IPS-18a (cell line): ENCODE measurements around the gene MAP6D1.

Experiments
- H3K27ac ChIP-seq: one replicate; pipeline ENCODE4 v1.5.1; 2013; ENCODE audit warnings: low read length
- H3K27me3 ChIP-seq: one replicate; pipeline ENCODE4 v1.6.1; 2013; ENCODE audit warnings: mild to moderate bottlenecking, low read length; ENCODE audit not compliant: control insufficient read depth, insufficient read depth
- H3K36me3 ChIP-seq: one replicate; pipeline ENCODE4 v1.6.1; 2013; ENCODE audit warnings: low read depth, low read length; ENCODE audit not compliant: control insufficient read depth
- H3K4me1 ChIP-seq: one replicate; pipeline ENCODE4 v1.6.1; 2013; ENCODE audit warnings: low read depth, low read length; ENCODE audit not compliant: control insufficient read depth
- H3K4me3 ChIP-seq: one replicate; pipeline ENCODE4 v1.5.1; 2013; ENCODE audit warnings: low read length
- H3K9ac ChIP-seq: one replicate; pipeline ENCODE4 v1.6.1; 2013; ENCODE audit warnings: mild to moderate bottlenecking, low read length, moderate library complexity
- H3K9me3 ChIP-seq: one replicate; pipeline ENCODE4 v1.6.1; 2013; ENCODE audit warnings: low read depth, low read length; ENCODE audit not compliant: control insufficient read depth

MAP6D1 gene

DNA sequence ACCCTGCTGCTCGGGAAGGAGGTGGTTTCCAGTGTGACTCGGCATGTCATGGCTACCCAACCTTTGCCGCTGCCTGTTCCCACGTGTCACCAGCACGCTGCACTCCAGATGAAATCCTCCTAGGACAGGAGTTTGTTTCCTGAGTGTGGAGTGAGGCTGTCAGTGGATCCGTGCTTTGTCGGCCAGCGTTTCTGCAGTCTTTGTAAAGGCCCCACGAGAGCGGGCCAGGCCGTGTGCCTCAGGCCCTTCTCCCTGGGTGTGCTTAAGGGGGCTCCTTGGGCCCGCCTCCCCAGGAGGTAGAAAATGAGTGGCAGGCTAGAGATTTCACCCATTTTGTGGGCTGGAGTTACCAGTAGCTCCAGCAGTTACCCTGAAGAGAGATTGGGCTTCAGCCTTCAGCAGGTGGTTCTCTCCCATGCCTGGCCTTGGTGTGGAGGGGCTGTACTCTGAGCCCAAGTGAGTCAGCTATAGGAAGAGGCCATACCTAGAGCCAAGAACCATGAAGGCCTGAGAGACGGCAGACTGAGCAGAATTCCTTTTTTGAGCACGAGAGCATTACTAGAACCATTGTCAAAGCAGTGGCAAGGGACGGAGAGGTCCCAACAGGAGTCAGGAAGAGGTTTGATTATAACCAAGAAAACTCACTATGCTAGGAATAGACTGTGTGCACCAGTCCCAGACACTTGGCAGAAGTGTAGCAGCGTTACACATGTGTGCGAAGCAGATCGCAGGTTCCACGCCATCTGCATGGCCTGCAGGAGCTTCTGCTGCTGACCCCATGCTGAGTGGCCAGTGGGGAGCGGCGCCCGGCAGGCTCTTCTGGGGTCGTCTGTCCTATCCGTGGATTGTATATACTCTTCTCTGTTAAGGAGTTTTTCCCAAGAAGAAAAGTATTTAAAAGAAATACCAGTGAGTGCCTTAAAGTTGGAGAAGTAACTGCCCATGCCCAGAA, 14.5 kb downstream of the MAP6D1 start:
- H3K36me3 ChIP-seq = peaks cover 63% of the 10 kb centered on the region
- H3K4me3 ChIP-seq = no peak overlapping the region
- H3K27ac ChIP-seq = no peak overlapping the region
- no peak overlapping the region for H3K9ac ChIP-seq
- no peaks in the 10 kb centered on the region for H3K4me1 ChIP-seq
- H3K27me3 ChIP-seq = no peaks in the 10 kb centered on the region
- no peaks in the 10 kb centered on the region for H3K9me3 ChIP-seq

DNA sequence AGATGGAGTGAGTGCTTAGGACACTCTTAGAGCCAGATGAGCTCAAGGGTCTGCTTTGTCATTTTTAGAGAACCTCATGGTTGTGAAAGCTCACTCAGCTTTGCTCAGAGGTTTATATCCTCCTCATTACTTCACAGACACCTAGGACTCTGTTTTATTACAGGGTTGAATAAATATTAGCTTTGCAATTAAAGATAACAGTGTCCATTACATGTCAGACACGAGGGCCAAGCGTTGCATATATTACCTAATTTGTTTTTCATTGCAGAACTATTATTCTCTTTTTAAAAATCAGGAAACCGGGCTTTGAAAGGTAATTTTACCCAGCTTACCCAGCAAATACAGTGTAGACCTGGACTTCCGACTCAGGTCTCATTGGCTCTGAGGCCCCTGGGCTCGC, 16.1 kb downstream of the MAP6D1 start:
- Histone ChIP-seq H3K27ac (no peak overlapping the region), H3K4me1 (no peaks in the 10 kb centered on the region), H3K4me3 (no peak overlapping the region), H3K9ac (no peak overlapping the region), H3K36me3 (peaks cover 79% of the 10 kb centered on the region), H3K27me3 (no peaks in the 10 kb centered on the region), H3K9me3 (no peaks in the 10 kb centered on the region)

DNA sequence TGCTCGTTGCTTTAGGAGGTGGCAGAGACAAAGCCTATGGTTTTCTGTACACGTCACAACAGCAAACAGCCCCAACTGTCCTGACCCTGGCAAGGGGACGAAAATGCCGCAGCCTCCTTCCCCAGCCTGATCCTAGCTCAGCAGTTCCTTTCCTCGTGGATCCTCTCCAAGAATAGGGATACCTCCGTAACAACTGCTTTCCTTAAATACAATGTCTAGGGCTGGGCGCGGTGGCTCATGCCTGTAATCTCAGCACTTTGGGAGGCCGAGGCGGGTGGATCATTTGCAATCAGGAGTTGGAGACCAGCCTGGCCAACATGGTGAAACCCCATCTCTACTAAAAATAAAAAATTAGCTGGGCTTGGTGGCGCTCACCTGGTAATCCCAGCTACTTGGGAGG, 17.0 kb downstream of the MAP6D1 start:
- Histone ChIP-seq H3K9ac (no peak overlapping the region), H3K4me1 (no peaks in the 10 kb centered on the region), H3K9me3 (no peaks in the 10 kb centered on the region), H3K27ac (no peak overlapping the region), H3K36me3 (peaks cover 88% of the 10 kb centered on the region), H3K4me3 (no peak overlapping the region), H3K27me3 (no peaks in the 10 kb centered on the region)

DNA sequence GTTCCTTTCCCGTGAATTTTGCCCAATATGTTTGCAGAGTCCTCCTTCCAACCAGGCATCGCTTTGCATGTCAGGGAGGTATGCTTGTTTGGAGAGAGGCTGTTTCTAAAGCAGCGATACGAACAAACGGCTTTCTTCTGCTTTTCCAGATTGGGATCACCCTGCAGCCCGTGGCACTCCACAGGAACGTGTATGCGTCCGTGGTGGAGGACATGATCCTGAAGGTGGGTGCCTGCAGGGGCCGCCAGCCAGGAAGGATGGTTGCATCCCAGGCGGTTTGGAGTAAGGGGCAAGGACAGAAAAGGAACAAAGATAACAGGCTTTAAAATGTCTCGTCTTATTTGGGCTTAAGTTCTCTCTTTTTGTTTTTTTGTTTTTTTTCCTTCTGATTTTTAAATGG, 17.5 kb downstream of the MAP6D1 start:
- Histone ChIP-seq H3K4me3 (no peak overlapping the region), H3K9ac (no peak overlapping the region), H3K9me3 (no peaks in the 10 kb centered on the region), H3K4me1 (no peaks in the 10 kb centered on the region), H3K36me3 (peaks cover 92% of the 10 kb centered on the region), H3K27me3 (no peaks in the 10 kb centered on the region), H3K27ac (no peak overlapping the region)

DNA sequence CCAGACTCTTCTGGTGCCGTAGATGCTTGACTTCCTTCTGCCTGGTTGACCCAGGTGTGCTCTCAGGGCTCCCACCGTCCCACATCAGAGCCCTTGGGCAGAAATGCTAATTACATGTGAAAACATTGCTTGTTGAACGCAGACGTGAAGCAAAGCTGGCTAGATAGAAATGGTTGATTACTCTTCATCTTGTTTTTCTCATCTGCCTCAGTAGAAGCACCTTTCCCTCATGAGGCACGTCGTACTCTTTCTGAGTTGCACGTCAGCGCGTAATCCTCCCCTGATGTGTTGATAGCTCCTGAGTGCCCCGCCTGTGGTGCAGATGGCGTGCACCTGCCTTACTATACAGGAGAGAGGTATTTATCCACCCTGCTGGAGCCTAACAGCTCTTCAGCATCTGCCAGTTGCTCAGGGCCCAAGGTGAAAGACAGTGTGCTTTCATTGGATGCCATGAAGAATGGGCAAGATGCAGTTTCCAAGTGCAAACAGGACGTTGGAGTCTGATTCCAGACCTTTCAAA, 18.1 kb downstream of the MAP6D1 start:
- no peak overlapping the region for H3K27ac ChIP-seq
- H3K27me3 ChIP-seq = no peaks in the 10 kb centered on the region
- no peaks in the 10 kb centered on the region for H3K9me3 ChIP-seq
- H3K9ac ChIP-seq = no peak overlapping the region
- H3K4me3 ChIP-seq = no peak overlapping the region
- peaks cover 94% of the 10 kb centered on the region for H3K36me3 ChIP-seq
- no peaks in the 10 kb centered on the region for H3K4me1 ChIP-seq

DNA sequence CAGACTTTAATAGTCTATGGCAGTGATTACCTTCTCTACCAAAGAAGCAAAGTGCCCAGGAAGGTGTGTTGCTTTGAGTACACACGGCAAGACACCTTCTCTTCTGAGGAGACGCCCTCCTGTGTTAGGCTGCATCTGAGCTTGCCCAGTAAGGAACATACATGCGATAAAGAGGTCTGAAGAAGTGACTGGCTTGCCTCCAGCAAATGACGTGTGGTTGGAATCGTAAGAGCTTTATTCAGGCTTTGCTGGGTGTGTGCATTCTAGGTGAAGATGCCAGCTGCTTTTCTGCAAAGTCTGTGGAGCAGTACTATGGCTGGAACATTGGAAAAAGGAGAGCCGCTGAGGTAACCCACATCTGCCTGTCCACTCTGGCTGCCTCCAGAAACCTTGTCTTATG, 22.4 kb downstream of the MAP6D1 start:
- no peak overlapping the region for H3K9ac ChIP-seq
- H3K36me3 ChIP-seq = peaks cover 95% of the 10 kb centered on the region
- no peaks in the 10 kb centered on the region for H3K4me1 ChIP-seq
- H3K4me3 ChIP-seq = no peak overlapping the region
- no peaks in the 10 kb centered on the region for H3K27me3 ChIP-seq
- no peaks in the 10 kb centered on the region for H3K9me3 ChIP-seq
- H3K27ac ChIP-seq = no peak overlapping the region

DNA sequence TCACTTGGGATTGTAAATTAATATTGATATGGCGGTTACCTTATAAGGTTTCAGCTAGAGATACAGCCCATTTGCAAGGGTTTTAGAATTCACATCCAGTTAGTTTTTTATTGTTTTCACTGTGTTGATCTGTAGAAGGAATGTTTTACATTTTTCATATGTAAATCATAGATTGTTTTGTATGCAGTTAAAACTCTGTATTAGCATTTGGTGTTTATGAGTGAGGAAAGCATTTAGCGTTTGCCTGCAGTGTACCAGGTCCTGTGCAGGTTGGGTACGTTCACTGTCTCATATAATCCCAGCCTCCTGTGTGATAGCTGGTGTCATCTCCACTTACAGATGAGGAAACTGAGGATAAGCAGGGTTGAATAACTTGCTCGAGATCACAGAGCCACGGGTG, 23.8 kb downstream of the MAP6D1 start:
- Histone ChIP-seq H3K4me3 (no peak overlapping the region), H3K4me1 (no peaks in the 10 kb centered on the region), H3K27ac (no peak overlapping the region), H3K9ac (no peak overlapping the region), H3K9me3 (no peaks in the 10 kb centered on the region), H3K27me3 (no peaks in the 10 kb centered on the region), H3K36me3 (peaks cover 87% of the 10 kb centered on the region)

DNA sequence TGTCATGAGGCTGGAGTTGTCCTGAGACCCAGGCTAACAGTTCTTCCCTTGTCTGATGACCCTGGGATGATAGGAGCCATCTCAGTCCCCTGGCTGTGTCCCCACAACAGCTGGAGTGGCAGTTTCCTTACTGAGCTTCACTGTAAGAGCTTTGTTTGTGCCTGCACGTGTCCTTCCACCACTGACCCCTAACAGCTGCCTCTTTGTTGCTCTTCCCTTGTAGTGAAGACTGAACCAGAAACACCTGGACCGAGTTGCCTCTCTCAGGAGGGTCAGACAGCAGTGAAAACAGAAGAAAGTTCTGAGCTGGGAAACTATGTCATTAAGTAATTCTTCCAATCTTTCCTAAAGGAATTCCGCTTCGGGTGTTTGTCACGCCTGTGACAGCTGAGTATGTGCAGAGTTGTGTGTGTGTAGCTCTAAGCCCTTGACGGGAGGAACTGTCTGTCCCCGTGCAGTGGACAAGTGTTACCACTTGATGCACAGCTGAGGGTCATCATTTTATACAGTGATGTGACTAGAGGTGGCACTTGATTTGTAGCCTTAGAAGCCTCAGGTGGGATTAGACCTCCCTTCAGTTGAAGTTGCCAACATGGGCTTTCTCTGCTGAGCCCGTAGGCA, 25.0 kb downstream of the MAP6D1 start:
- peaks cover 79% of the 10 kb centered on the region for H3K36me3 ChIP-seq

DNA sequence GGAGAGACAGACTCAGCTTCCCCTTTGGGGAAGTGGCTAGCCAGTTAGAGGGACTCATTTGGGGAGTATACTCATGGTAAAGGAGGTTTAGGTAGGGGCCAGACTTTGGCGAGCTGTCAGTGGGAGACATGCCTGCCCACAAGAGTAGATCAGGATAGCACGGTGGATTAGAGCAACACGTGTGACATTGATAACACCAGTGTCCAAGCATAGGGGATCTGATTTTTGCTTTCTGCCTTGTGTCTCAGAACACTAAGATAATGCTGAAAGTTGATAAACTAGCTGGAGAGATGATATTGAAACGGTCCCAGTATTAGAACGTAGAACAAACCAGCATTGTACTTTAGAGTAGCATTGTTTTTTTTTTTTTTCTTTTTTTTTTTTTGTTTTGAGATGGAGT, 25.9 kb downstream of the MAP6D1 start:
- Histone ChIP-seq H3K36me3 (peaks cover 72% of the 10 kb centered on the region), H3K9me3 (no peaks in the 10 kb centered on the region), H3K27me3 (no peaks in the 10 kb centered on the region), H3K4me1 (no peaks in the 10 kb centered on the region), H3K27ac (no peak overlapping the region), H3K9ac (no peak overlapping the region), H3K4me3 (no peak overlapping the region)

More for the DNA sequence above, 25.0 kb downstream of the MAP6D1 start:
- Histone ChIP-seq H3K9ac (no peak overlapping the region), H3K4me1 (no peaks in the 10 kb centered on the region), H3K27me3 (no peaks in the 10 kb centered on the region), H3K27ac (no peak overlapping the region), H3K4me3 (no peak overlapping the region), H3K9me3 (no peaks in the 10 kb centered on the region)

DNA sequence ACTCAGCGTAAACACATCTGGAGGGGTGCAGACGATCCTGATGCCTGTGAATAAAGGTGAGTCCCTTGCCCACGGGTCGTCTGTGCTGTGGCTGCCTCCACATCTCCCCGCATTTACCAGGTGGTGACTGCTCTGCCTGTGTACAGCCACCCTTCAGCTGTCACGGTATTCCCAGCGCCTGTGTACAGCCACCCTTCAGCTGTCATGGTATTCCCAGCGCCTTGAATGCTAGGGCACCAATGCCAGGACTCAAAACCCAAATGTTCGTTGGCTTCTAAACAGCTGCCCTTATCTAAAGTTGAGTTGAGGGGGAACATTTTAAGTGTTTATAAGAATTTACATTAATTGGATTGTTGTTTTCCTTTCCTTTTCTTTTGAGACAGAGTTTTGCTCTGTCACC, 27.4 kb downstream of the MAP6D1 start:
- H3K27ac ChIP-seq = no peak overlapping the region
- no peaks in the 10 kb centered on the region for H3K4me1 ChIP-seq
- peaks cover 66% of the 10 kb centered on the region for H3K36me3 ChIP-seq

DNA sequence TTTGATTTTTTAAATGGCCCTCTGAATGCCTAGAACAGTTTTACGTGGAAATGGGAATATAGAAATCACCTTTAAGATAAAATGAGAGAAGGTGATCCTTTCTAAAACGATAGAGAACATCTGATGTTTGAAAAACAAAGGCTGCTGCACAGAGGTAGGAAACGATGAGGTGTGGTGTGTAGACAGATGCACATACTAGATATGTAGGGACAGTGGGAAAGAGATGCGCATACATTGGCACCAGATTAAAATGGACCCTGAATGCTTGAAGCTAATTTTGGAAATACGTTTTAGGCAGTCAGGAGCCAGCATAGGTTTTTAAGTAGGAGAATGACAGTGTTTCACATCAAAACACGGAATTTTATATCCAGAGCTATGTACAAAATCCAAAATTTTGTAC, 29.0 kb downstream of the MAP6D1 start:
- Histone ChIP-seq H3K4me1 (no peaks in the 10 kb centered on the region), H3K9me3 (no peaks in the 10 kb centered on the region), H3K27me3 (no peaks in the 10 kb centered on the region), H3K36me3 (peaks cover 63% of the 10 kb centered on the region), H3K27ac (no peak overlapping the region), H3K9ac (no peak overlapping the region), H3K4me3 (no peak overlapping the region)

More for the DNA sequence above, 27.4 kb downstream of the MAP6D1 start:
- no peak overlapping the region for H3K4me3 ChIP-seq
- H3K9ac ChIP-seq = no peak overlapping the region
- H3K9me3 ChIP-seq = no peaks in the 10 kb centered on the region
- no peaks in the 10 kb centered on the region for H3K27me3 ChIP-seq
